NCI-H2107 treated with DMSO at 0.1 percent for 48 hours (cell line): ENCODE data around the gene KLHDC4.
"Not testable (repeated sequence)": the region's sequence is repeated elsewhere in the genome, so short reads cannot be mapped to it uniquely, and the experiment has no call there.

Source experiments
- DNase-seq: peaks from one replicate; lab custom pipeline; 2025; ENCODE audit not compliant: unreplicated experiment; lab: John Stamatoyannopoulos, UW

The KLHDC4 gene

GRCh38 chr16:87721622-87722585, 43.9 kb downstream of the KLHDC4 start:
- DNase-seq = no peak

- no peak for DNase-seq
These were observed 45.3 kb downstream of the KLHDC4 start for GRCh38 chr16:87720446-87720845.

- not testable (repeated sequence) for DNase-seq
These were observed 47.0 kb downstream of the KLHDC4 start for GRCh38 chr16:87718831-87719230.

- no peak for DNase-seq
These were observed 50.1 kb downstream of the KLHDC4 start for GRCh38 chr16:87715658-87716057.

- DNase-seq = no peak
These were observed 50.6 kb downstream of the KLHDC4 start for GRCh38 chr16:87715231-87715630.

GRCh38 chr16:87713451-87714229, 52.1 kb downstream of the KLHDC4 start:
- no peak for DNase-seq

- no peak for DNase-seq
These were observed 53.5 kb downstream of the KLHDC4 start for GRCh38 chr16:87712184-87712762.

- DNase-seq = no peak
These were observed 54.9 kb downstream of the KLHDC4 start for GRCh38 chr16:87710887-87711286.

- DNase-seq = no peak
These were observed 56.1 kb downstream of the KLHDC4 start for GRCh38 chr16:87709677-87710076.

GRCh38 chr16:87708881-87709638, 56.7 kb downstream of the KLHDC4 start:
- DNase-seq = no peak

GRCh38 chr16:87707714-87708580, 57.8 kb downstream of the KLHDC4 start:
- DNase-seq = no peak

GRCh38 chr16:87707097-87707496, 58.7 kb downstream of the KLHDC4 start:
- no peak for DNase-seq

- peak; percentile 85 for DNase-seq
These were observed 59.3 kb downstream of the KLHDC4 start for GRCh38 chr16:87706278-87707000.

- peak; percentile 3 for DNase-seq
These were observed 60.0 kb downstream of the KLHDC4 start for GRCh38 chr16:87705771-87706277.

- no peak for DNase-seq
These were observed 60.9 kb downstream of the KLHDC4 start for GRCh38 chr16:87704754-87705353.

- DNase-seq = no peak
These were observed 61.9 kb downstream of the KLHDC4 start for GRCh38 chr16:87703835-87704375.

GRCh38 chr16:87703071-87703470, 62.7 kb downstream of the KLHDC4 start:
- no peak for DNase-seq

- DNase-seq = no peak
These were observed 63.4 kb downstream of the KLHDC4 start for GRCh38 chr16:87702325-87702811.
